GM19099 (cell line): Measurements from ENCODE around the gene PLEKHH1.

Experiments
- POLR2A ChIP-seq: IDR thresholded peaks from 3 replicates; pipeline ENCODE4 v1.6.1; 2011; ENCODE audit warnings: low read depth; ENCODE audit not compliant: insufficient read length; ENCODE audit errors: extremely low read depth

PLEKHH1 gene

DNA sequence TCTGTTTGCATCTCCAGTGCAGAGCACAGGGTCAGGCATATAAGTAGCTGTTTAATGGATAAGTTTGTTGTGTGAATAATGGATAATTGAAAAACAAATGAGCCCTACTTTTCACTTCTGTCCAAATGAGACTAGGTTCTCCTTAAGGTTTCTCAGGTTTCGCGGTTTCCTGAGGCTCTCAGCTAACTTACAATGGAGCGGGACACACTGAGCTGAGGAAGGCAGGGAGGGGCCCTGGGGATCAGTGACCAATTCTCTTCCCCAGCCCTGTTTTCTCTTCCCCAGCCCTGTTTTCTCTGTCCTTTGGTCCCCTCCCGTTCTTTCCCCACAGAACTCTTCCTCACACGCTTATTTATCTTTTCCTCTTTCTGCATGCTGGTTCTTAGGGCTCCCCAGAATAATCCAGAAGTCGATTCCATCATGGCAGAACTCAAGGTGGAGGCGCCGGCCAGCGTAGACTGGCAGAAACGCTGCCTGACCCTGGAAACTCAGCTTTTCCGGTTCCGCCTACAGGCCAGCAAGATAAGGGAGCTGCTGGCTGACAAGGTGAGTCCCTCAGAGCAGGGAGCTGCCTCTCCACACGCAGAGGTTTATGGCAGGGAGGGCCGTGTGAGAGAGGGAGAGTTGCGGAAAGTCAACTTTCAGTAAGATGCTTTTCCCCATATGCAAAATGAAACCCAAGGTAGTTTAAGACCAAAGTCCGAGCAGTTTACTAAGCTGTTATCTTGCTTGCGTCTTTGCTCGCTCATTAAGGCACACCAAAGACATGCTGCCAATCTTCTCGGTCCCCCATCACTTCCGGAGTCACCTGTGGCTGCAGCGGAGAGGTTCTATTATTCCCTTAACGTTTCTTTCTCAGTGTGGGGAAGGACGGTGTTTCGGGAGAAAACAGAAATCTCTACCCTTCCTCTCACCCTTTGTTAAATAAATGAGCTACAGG lies 8.6 kb downstream of the PLEKHH1 start:
- TF ChIP-seq POLR2A, result no peak

- no peak for TF ChIP-seq POLR2A
These were observed 11.5 kb downstream of the PLEKHH1 start for GRCh38 chr14:67544590-67544989.

DNA sequence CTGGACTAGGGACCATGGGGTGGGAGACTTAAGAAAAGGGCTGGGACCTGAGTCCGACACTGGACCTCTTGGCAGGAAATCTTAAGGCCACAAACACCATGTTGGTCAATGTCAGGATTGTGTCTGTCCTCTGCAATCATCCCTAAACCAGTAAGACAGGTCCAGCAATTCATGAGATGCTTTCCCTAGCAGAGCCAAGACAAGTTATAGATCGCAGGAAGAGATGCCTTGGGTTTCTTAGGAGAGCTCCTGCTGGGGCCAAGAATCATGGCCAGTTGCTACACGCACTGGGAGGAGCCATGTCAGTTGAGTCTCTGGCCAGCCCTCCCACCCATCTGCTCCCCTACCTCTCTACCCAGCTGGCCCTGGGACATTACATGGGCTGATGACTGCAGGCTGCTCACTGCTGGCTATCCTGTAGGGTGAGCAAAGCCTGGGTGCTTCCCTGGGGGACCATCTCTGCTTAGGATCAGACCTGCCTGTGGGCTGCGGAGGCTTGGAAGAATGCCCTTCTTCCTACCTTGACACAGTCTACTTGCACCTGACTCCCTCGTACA lies 14.2 kb downstream of the PLEKHH1 start:
- no peak for TF ChIP-seq POLR2A

- TF ChIP-seq POLR2A, result no peak
These were observed 16.6 kb downstream of the PLEKHH1 start for GRCh38 chr14:67549734-67550133.

DNA sequence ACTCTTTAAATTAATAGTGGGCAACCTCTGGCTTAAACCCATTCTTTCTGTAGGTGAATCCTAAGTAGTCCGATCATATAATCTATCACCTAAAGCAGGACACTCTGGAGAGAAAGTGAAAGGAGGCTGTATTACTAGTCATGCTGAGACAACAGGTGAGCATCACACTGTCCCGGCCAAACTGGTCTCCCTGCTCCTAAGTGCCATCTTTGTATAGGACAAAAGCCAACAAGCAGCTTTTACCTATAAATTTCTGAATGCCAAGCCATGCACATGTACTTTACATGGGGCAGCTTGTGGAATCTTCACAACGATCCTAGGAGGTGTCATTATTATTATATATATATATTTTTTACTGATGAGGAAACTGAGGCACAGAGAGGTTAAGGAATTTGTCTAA lies 18.0 kb downstream of the PLEKHH1 start:
- TF ChIP-seq POLR2A, result no peak

- TF ChIP-seq POLR2A, result no peak
These were observed 18.9 kb downstream of the PLEKHH1 start for GRCh38 chr14:67551940-67552339.

GRCh38 chr14:67553547-67553946 lies 20.5 kb downstream of the PLEKHH1 start:
- no peak for TF ChIP-seq POLR2A

GRCh38 chr14:67554341-67554740 lies 21.3 kb downstream of the PLEKHH1 start:
- no peak for TF ChIP-seq POLR2A

DNA sequence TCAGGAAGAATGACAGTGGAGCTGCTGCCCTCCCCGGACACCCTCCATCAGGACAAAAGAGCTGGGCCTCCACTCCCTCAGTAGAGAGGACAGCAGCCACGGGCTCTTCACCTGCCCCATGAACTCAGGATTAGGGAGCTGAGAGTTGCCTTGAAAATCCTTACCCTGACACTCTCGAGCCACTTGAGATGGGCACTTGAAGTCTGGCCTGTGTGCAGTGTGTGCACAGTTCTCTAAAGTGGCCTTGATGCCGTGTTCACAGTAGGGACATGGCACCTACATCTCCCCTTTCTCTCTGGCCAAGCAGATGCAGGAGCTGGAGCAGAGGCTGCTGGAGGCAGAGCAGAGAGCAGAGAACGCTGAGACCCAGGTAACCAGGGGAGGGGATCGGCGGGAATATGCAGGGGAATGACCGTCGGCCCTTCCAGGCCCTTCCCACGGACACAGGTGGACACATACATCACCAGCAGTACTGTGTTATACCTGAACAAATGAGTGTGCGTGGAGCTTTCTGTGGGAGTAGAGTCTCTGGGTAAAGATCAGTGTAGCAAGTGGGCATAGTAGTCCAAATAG lies 22.5 kb downstream of the PLEKHH1 start:
- TF ChIP-seq POLR2A, result no peak

GRCh38 chr14:67556671-67557070 lies 23.6 kb downstream of the PLEKHH1 start:
- TF ChIP-seq POLR2A, result no peak

- TF ChIP-seq POLR2A, result no peak
These were observed 24.0 kb downstream of the PLEKHH1 start for GRCh38 chr14:67557118-67557517.

DNA sequence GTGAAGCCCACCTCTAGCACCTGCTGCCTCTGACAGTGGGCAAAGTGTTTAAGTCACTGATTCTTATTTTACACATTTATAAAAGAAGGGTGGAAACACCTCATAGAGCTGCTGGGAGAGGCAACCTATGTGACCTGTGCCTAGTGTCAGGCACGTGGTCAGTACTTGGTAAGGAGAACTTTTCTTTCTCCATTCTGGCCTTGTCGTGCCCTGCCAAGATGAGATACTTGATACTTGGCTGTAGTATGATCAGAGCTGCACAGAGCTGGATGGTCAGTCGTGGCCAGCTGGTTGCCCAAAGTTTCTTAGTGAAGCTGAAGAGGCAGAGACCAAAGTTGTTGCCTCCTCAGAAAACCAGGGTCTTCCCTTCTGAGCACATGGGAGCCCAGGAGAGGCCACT lies 24.6 kb downstream of the PLEKHH1 start:
- TF ChIP-seq POLR2A, result no peak

GRCh38 chr14:67559639-67560038 lies 26.5 kb downstream of the PLEKHH1 start:
- no peak for TF ChIP-seq POLR2A

GRCh38 chr14:67562025-67562775 lies 29.1 kb downstream of the PLEKHH1 start:
- no peak for TF ChIP-seq POLR2A

- no peak for TF ChIP-seq POLR2A
These were observed 29.7 kb downstream of the PLEKHH1 start for GRCh38 chr14:67562776-67563150.
